Activated CD4-positive, CD25-positive, alpha-beta regulatory T cell treated with anti-CD3 and anti-CD28 coated beads, Interleukin-2, amount 50 U/mL, for 16 hours (primary cell): ENCODE data around the gene SPATA21.
"Not testable (repeated sequence)": the region's sequence is repeated elsewhere in the genome, so short reads cannot be mapped to it uniquely, and the experiment has no call there.

ENCODE experiments used
- DNase-seq: peaks from one replicate; pipeline ENCODE4 v3.0.0-alpha.2; 2020; ENCODE audit warnings: low read depth, low spot score

SPATA21 gene

GRCh38 chr1:16385659-16386453 is 51.4 kb downstream of the SPATA21 start:
- no peak for DNase-seq

- DNase-seq, result no peak
These were observed 53.3 kb downstream of the SPATA21 start for GRCh38 chr1:16383888-16384287.

- DNase-seq, result no peak
These were observed 56.4 kb downstream of the SPATA21 start for GRCh38 chr1:16380868-16381267.

- no peak for DNase-seq
These were observed 58.8 kb downstream of the SPATA21 start for GRCh38 chr1:16378443-16378842.

GRCh38 chr1:16376971-16377370 is 60.3 kb downstream of the SPATA21 start:
- no peak for DNase-seq

GRCh38 chr1:16375521-16376340 is 61.5 kb downstream of the SPATA21 start:
- DNase-seq, result no peak

GRCh38 chr1:16374266-16374665 is 63.0 kb downstream of the SPATA21 start:
- no peak for DNase-seq

- DNase-seq, result no peak
These were observed 64.5 kb downstream of the SPATA21 start for GRCh38 chr1:16372535-16373285.

- DNase-seq, result no peak
These were observed 65.5 kb downstream of the SPATA21 start for GRCh38 chr1:16371725-16372124.

- no peak for DNase-seq
These were observed 67.4 kb downstream of the SPATA21 start for GRCh38 chr1:16369821-16370220.

GRCh38 chr1:16367968-16368890 is 69.0 kb downstream of the SPATA21 start:
- DNase-seq, result no peak

GRCh38 chr1:16367258-16367967 is 69.8 kb downstream of the SPATA21 start:
- DNase-seq, result peak; percentile 66

GRCh38 chr1:16366722-16367257 is 70.4 kb downstream of the SPATA21 start, which contains the start of gene SZRD1:
Gene SZRD1, plus strand, starts transcription at chr1:16367242. Its CDS starts 16 bp downstream, at chr1:16367258.
- DNase-seq, result peak; percentile 96

- not testable (repeated sequence) for DNase-seq
These were observed 72.1 kb downstream of the SPATA21 start for GRCh38 chr1:16365146-16365498.

GRCh38 chr1:16356867-16357266 is 80.4 kb downstream of the SPATA21 start:
- no peak for DNase-seq

GRCh38 chr1:16354619-16355018 is 82.6 kb downstream of the SPATA21 start:
- no peak for DNase-seq

GRCh38 chr1:16352842-16353535 is 84.2 kb downstream of the SPATA21 start:
- no peak for DNase-seq

GRCh38 chr1:16351994-16352841 is 85.0 kb downstream of the SPATA21 start, which contains the start of gene FBXO42:
Gene FBXO42, minus strand, starts transcription at chr1:16352480. Its CDS starts 37,062 bp downstream, at chr1:16315418.
- peak; percentile 81 for DNase-seq
